H1 (cell line): ENCODE data around the gene SMG7. TPM values are rescaled to one million over a fixed set of nuclear protein-coding genes. Genes with fewer than 3 reads are reported as not detected.

ENCODE experiments used
- CTCF ChIA-PET: fragments of 300-600 bp; sonication (Branson Sonifier 250); formaldehyde crosslinking; loops from one replicate; lab custom pipeline; 2021; ENCODE audit not compliant: partially characterized antibody; lab: Charles Lee
- POLR2A ChIA-PET: fragments of 300-600 bp; sonication (Branson Sonifier 250); formaldehyde crosslinking; loops from one replicate; lab custom pipeline; 2021; ENCODE audit warnings: inconsistent platforms; ENCODE audit not compliant: partially characterized antibody; lab: Charles Lee
- DNase-seq, 2 experiments: peaks; one replicate each; pipeline versions ENCODE4 v3.0.0 to v3.0.0-alpha.2; 2010 to 2022; ENCODE audit warnings: low spot score in 2 of 2, low read depth in 1 of 2, mixed read lengths in 1 of 2
- FAIRE-seq: peaks from 2 replicates; lab custom pipeline; 2011; peaks lifted over from hg19 to GRCh38; lab: Jason Lieb, UNC
- H2AFZ ChIP-seq: 2 replicates; pipeline ENCODE4 v1.8.1; 2012; ENCODE audit warnings: low read length, inconsistent platforms
- H2AK5ac ChIP-seq: 2 replicates; pipeline ENCODE4 v1.6.1; 2013; ENCODE audit warnings: low read depth, low read length
- H2BK120ac ChIP-seq: replicated peaks from 2 replicates; pipeline ENCODE3; 2013; ENCODE audit warnings: low read depth, low read length, inconsistent platforms
- H2BK12ac ChIP-seq: 2 replicates; pipeline ENCODE4 v1.6.1; 2013; ENCODE audit warnings: low read depth, low read length
- H2BK15ac ChIP-seq: 2 replicates; pipeline ENCODE4 v1.6.1; 2013; ENCODE audit warnings: low read length
- H2BK20ac ChIP-seq: 2 replicates; pipeline ENCODE4 v1.6.1; 2013; ENCODE audit warnings: low read length
- H2BK5ac ChIP-seq: 2 replicates; pipeline ENCODE4 v1.6.1; 2013; ENCODE audit warnings: low read depth, low read length
- H3K14ac ChIP-seq: 2 replicates; pipeline ENCODE4 v1.6.1; 2013; ENCODE audit warnings: inconsistent platforms; ENCODE audit not compliant: insufficient read length
- H3K18ac ChIP-seq: 2 replicates; pipeline ENCODE4 v1.6.1; 2013; ENCODE audit warnings: low read length; ENCODE audit errors: extremely low read depth
- H3K23ac ChIP-seq: 2 replicates; pipeline ENCODE4 v1.6.1; 2013; ENCODE audit warnings: inconsistent platforms; ENCODE audit not compliant: insufficient read length
- H3K23me2 ChIP-seq: 2 replicates; pipeline ENCODE4 v1.6.1; 2013; ENCODE audit warnings: low read depth, low read length
- H3K27ac ChIP-seq: 2 replicates; pipeline ENCODE4 v1.6.1; 2011; ENCODE audit warnings: low read depth, low read length, inconsistent platforms
- H3K27me3 ChIP-seq, 4 experiments: replicated peaks in 1 of 4; 1 replicate in 1 of 4; 2 replicates in 3 of 4; pipeline versions ENCODE4 v1.6.1 to v1.8.1; 2011 to 2013; ENCODE audit warnings: low read length in 3 of 4, mild to moderate bottlenecking in 3 of 4, inconsistent platforms in 2 of 4, mixed read lengths in 2 of 4, moderate library complexity in 1 of 4; ENCODE audit not compliant: control insufficient read depth in 3 of 4, insufficient read depth in 3 of 4; ENCODE audit errors: extremely low read depth in 1 of 4
- H3K36me3 ChIP-seq, 4 experiments: 2 replicates each; pipeline versions ENCODE4 v1.6.1 to v1.8.1; 2011 to 2013; ENCODE audit warnings: mild to moderate bottlenecking in 4 of 4, low read length in 3 of 4, moderate library complexity in 2 of 4, control low read depth in 1 of 4, inconsistent platforms in 1 of 4; ENCODE audit not compliant: insufficient read depth in 4 of 4, control insufficient read depth in 2 of 4
- H3K4ac ChIP-seq: replicated peaks from 2 replicates; pipeline ENCODE3; 2013; ENCODE audit warnings: low read length, low read depth, mixed read lengths, inconsistent platforms; ENCODE audit not compliant: insufficient read length
- H3K4me1 ChIP-seq, 4 experiments: replicated peaks in 1 of 4; 1 replicate in 1 of 4; 2 replicates in 3 of 4; pipeline versions ENCODE4 v1.6.1 to v1.8.1; 2011 to 2013; ENCODE audit warnings: low read length in 3 of 4, inconsistent platforms in 2 of 4, mixed read lengths in 1 of 4; ENCODE audit not compliant: insufficient read depth in 4 of 4, control insufficient read depth in 3 of 4
- H3K4me2 ChIP-seq, 2 experiments: 2 replicates each; pipeline versions ENCODE4 v1.6.1 to v1.8.1; 2011 to 2013; ENCODE audit warnings: low read depth in 2 of 2, low read length in 2 of 2, control low read depth in 1 of 2, inconsistent platforms in 1 of 2, mild to moderate bottlenecking in 1 of 2; ENCODE audit not compliant: insufficient read depth in 1 of 2
- H3K4me3 ChIP-seq, 4 experiments: fragments of 200-600, 300-600 bp in 1 of 4; sonication (generic), shearing (Covaris generic), sonication (Bioruptor Twin) in 1 of 4; 2 replicates each; pipeline versions ENCODE4 v1.5.1 to v1.8.1; 2011 to 2016; ENCODE audit warnings: low read length in 4 of 4, low read depth in 3 of 4, control low read depth in 2 of 4, inconsistent platforms in 2 of 4, mild to moderate bottlenecking in 2 of 4, mixed read lengths in 1 of 4, moderate library complexity in 1 of 4; ENCODE audit not compliant: insufficient read depth in 2 of 4; ENCODE audit errors: extremely low read depth in 1 of 4
- H3K56ac ChIP-seq: replicated peaks from 2 replicates; pipeline ENCODE3; 2013; ENCODE audit warnings: low read depth, mild to moderate bottlenecking, mixed read lengths, low read length, inconsistent platforms; ENCODE audit not compliant: insufficient read length
- H3K79me1 ChIP-seq: 2 replicates; pipeline ENCODE4 v1.6.1; 2013; ENCODE audit warnings: low read depth, low read length, control low read depth
- H3K79me2 ChIP-seq, 2 experiments: 2 replicates each; pipeline versions ENCODE4 v1.6.1 to v1.8.1; 2012 to 2013; ENCODE audit warnings: low read length in 2 of 2, mild to moderate bottlenecking in 2 of 2, inconsistent platforms in 1 of 2; ENCODE audit not compliant: insufficient read depth in 2 of 2, control insufficient read depth in 1 of 2
- H3K9ac ChIP-seq, 4 experiments: replicated peaks in 1 of 4; 1 replicate in 1 of 4; 2 replicates in 3 of 4; pipeline versions ENCODE4 v1.6.1 to v1.8.1; 2011 to 2013; ENCODE audit warnings: low read depth in 3 of 4, low read length in 3 of 4, control low read depth in 2 of 4, mild to moderate bottlenecking in 2 of 4, moderate library complexity in 2 of 4, inconsistent platforms in 1 of 4; ENCODE audit errors: extremely low read depth in 1 of 4
- H3K9me3 ChIP-seq, 2 experiments: 2 replicates each; pipeline versions ENCODE4 v1.6.1 to v1.8.1; 2012 to 2013; ENCODE audit warnings: mild to moderate bottlenecking in 2 of 2, moderate library complexity in 2 of 2, control low read depth in 1 of 2, inconsistent platforms in 1 of 2, low read depth in 1 of 2, low read length in 1 of 2, mixed read lengths in 1 of 2; ENCODE audit not compliant: insufficient read depth in 2 of 2
- H4K20me1 ChIP-seq, 2 experiments: replicated peaks in 1 of 2; 2 replicates each; pipeline versions ENCODE3 to v1.8.1; 2011 to 2013; ENCODE audit warnings: inconsistent platforms in 2 of 2, low read length in 2 of 2, mild to moderate bottlenecking in 1 of 2; ENCODE audit not compliant: insufficient read depth in 2 of 2, control insufficient read depth in 1 of 2
- H4K5ac ChIP-seq: 2 replicates; pipeline ENCODE4 v1.6.1; 2013; ENCODE audit warnings: low read length, low read depth, mixed read lengths, inconsistent platforms; ENCODE audit not compliant: insufficient read length
- H4K8ac ChIP-seq: 2 replicates; pipeline ENCODE4 v1.8.0; 2013; ENCODE audit warnings: mild to moderate bottlenecking, moderate library complexity, low read length, inconsistent platforms; ENCODE audit not compliant: insufficient read depth; ENCODE audit errors: extremely low read depth
- H4K91ac ChIP-seq: replicated peaks from 2 replicates; pipeline ENCODE3; 2013; ENCODE audit warnings: low read length, mixed read lengths, inconsistent platforms; ENCODE audit not compliant: insufficient read length
- BRCA1 ChIP-seq: IDR thresholded peaks from 2 replicates; pipeline ENCODE4 v1.6.1; 2012; ENCODE audit warnings: low read depth, low read length, improper control_type of control experiment
- CBX5 ChIP-seq: fragments of 300-800, 300-1000 bp; sonication (generic); IDR thresholded peaks from 2 replicates; pipeline ENCODE4 v1.7.1; 2016; ENCODE audit warnings: antibody characterized with exemption, low read length, low read depth
- CTBP2 ChIP-seq: IDR thresholded peaks from 2 replicates; pipeline ENCODE4 v1.7.0; 2011; ENCODE audit warnings: borderline replicate concordance, mild to moderate bottlenecking, moderate library complexity, mixed read lengths, low read length; ENCODE audit not compliant: insufficient read depth, insufficient read length
- GTF2F1 ChIP-seq: IDR thresholded peaks from 2 replicates; pipeline ENCODE4 v1.6.1; 2012; ENCODE audit warnings: low read depth, low read length, improper control_type of control experiment, borderline replicate concordance
- JUN ChIP-seq: IDR thresholded peaks from 2 replicates; pipeline ENCODE4 v1.6.1; 2011; ENCODE audit warnings: low read depth, mild to moderate bottlenecking, improper control_type of control experiment, low read length
- JUND ChIP-seq: IDR thresholded peaks from 2 replicates; pipeline ENCODE4 v1.6.1; 2011; ENCODE audit warnings: mild to moderate bottlenecking, improper control_type of control experiment, low read length
- RNF2 ChIP-seq: fragments of 200-900, 300-1000 bp; sonication (generic); IDR thresholded peaks from 2 replicates; pipeline ENCODE4 v1.7.1; 2016; ENCODE audit warnings: borderline replicate concordance, low read depth, mild to moderate bottlenecking, antibody characterized with exemption, low read length; ENCODE audit not compliant: poor library complexity, severe bottlenecking; ENCODE audit errors: missing control alignments
- SIX5 ChIP-seq: IDR thresholded peaks from 2 replicates; pipeline ENCODE4 v1.6.1; 2011; ENCODE audit warnings: mild to moderate bottlenecking, low read depth, low read length
- TAF7 ChIP-seq: optimal IDR thresholded peaks from 2 replicates; pipeline ENCODE3; 2011; ENCODE audit warnings: low read depth, mild to moderate bottlenecking, inconsistent platforms, low read length, moderate library complexity, borderline replicate concordance
- TBP ChIP-seq: IDR thresholded peaks from 2 replicates; pipeline ENCODE4 v1.6.1; 2011; ENCODE audit warnings: low read depth, low read length, improper control_type of control experiment
- TEAD4 ChIP-seq: IDR thresholded peaks from 2 replicates; pipeline ENCODE4 v1.6.1; 2012; ENCODE audit warnings: low read depth, low read length, inconsistent platforms, mixed read lengths
- USF2 ChIP-seq: IDR thresholded peaks from 2 replicates; pipeline ENCODE4 v1.6.1; 2011; ENCODE audit warnings: low read length, improper control_type of control experiment
- WGBS, 2 experiments: shearing (Covaris generic) in 1 of 2; methylation state at CpG; one replicate each; pipeline versions ENCODE4 v1.1.6 to v1.1.7; 2013 to 2015; ENCODE audit warnings: low lambda C conversion rate in 2 of 2, mixed read lengths in 2 of 2, inconsistent platforms in 1 of 2, low coverage in 1 of 2, missing lambda C conversion rate in 1 of 2; ENCODE audit not compliant: insufficient replicate concordance in 2 of 2, insufficient coverage in 1 of 2, insufficient read length in 1 of 2; ENCODE audit errors: extremely low coverage in 1 of 2, missing lambda C conversion rate in 1 of 2; 5-methylcytosine and 5-hydroxymethylcytosine counted together
- polyA plus RNA-seq, 7 experiments: library from polyadenylated mRNA; depleted of rRNA in 3 of 7; stranded (reverse) in 5 of 7; unstranded in 2 of 7; fragments of >200 nt in 5 of 7; fragments of 200-250 nt in 2 of 7; gene quantifications; 1 replicate in 5 of 7; 2 replicates in 1 of 7; 4 replicates in 1 of 7; pipeline versions ENCODE4 v1.2.1 to v1.2.3, GENCODE V29; 2011 to 2013; ENCODE audit warnings: missing spikeins in 2 of 7, mixed read lengths in 2 of 7
- total RNA-seq: library from RNA; stranded (reverse); fragmentation: NEBNext Ultra II Directional; extraction: Animal tissue kit (Norgen Biotek cat#: 25700); gene quantifications from 2 replicates; pipeline ENCODE4 v1.2.1, GENCODE V29; 2021

The SMG7 gene
- total and polyA plus RNA-seq, 2 of the 8 experiments (the other 6 are each of a cell fraction or from before 2014, with no cell fraction given) = 39.3 to 65.6 TPM

- Histone ChIP-seq H3K14ac (no peak overlapping the region), H3K4me3 (no peak overlapping the region), H3K56ac (no peak overlapping the region), H3K4me1 (no peaks in the 10 kb centered on the region), H2BK5ac (no peak overlapping the region), H3K4ac (no peak overlapping the region)
- TF ChIP-seq JUN (no peak), GTF2F1 (no peak), TAF7 (no peak), BRCA1 (no peak), JUND (no peak), TBP (no peak), RNF2 (no peak), SIX5 (no peak), USF2 (no peak), CBX5 (no peak), CTBP2 (no peak), TEAD4 (no peak)
- TF ChIP-seq, all 59 proteins: peak for 0
- H3K36me3 ChIP-seq = no peaks in the 10 kb centered on the region
- H3K27ac ChIP-seq = no peak overlapping the region
- no peak overlapping the region for H2BK120ac ChIP-seq
- no peak overlapping the region for H2BK15ac ChIP-seq
- H3K4me2 ChIP-seq = no peak overlapping the region
- no peaks in the 10 kb centered on the region for H3K23me2 ChIP-seq
- H4K5ac ChIP-seq = no peak overlapping the region
- no peaks in the 10 kb centered on the region for H3K79me2 ChIP-seq
- H3K79me1 ChIP-seq = no peaks in the 10 kb centered on the region
- 97% methylated on average over 2 of the region's 2 CpGs; no CpG with 5 or more reads in 1 of the 2 experiments for WGBS, 2 experiments
- H3K23ac ChIP-seq = no peak overlapping the region
- H3K9me3 ChIP-seq = no peaks in the 10 kb centered on the region
- POLR2A ChIA-PET = interaction anchor here (0.9 to 1.1 kb wide), 5 partner anchors 10 to 15 kb away, joined by 3 to 6 read pairs (median 4); no protein-coding TSS in a partner anchor
- H3K27me3 ChIP-seq = no peaks in the 10 kb centered on the region
- no peak overlapping the region for H3K9ac ChIP-seq
- FAIRE-seq = no peak
- H4K8ac ChIP-seq = no peak overlapping the region
- H2BK12ac ChIP-seq = no peak overlapping the region
- H2AFZ ChIP-seq = no peak overlapping the region
- no peak overlapping the region for H2BK20ac ChIP-seq
- no peaks in the 10 kb centered on the region for H4K20me1 ChIP-seq
- H2AK5ac ChIP-seq = no peak overlapping the region
- no peak for DNase-seq
- no peak overlapping the region for H4K91ac ChIP-seq
- CTCF ChIA-PET = interaction anchor here (0.7 to 2.0 kb wide), 6 partner anchors 9 to 331 kb away, joined by 3 to 6 read pairs (median 3); no protein-coding TSS in a partner anchor
- H3K18ac ChIP-seq = no peak overlapping the region
Observed at GRCh38 chr1:183566026-183566425, 93.7 kb downstream of the SMG7 start.
